ENCODE results near the gene TBC1D1.

TBC1D1 gene

DNA sequence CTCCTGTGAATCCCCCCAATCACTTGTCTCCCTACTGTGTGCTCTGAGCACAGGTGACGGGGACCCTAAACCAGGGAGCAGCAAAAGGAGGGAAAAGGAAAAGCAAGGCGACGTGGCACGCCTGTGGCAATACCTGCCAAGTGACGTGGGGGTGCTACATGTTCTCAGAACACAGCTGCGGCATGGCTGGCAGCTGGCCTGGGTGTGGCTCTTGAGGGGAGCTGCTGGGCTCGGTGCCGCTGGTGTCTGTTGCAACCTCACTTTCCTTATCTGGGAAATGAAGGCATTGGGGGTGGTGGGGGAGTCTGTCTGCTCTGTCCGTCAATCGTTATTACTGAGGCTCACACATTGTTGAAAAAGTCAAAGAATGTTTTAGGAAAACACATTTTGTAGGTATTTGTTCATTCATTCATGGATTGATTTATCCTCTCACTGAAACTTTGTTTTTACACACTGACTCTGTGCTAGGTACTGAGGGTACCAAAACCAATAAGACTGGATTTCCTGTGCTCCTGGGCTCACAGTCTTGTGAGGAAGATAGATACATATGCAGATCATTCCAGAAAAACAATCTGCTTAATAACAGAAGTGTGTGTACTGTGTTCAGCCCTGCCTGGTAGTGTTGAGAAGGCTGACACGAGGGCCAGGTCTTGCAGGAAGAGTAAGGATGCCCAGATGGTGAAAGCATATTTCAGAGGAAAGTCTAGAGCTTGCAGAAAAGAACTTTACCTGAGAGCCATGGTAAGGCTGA is 286.9 kb downstream of the TBC1D1 start:
- Histone ChIP-seq H4K20me1 (ENCODE audit: control insufficient read depth, insufficient read depth, low read depth, low read length) (no peaks in the 10 kb centered on the region), H3K79me2 (ENCODE audit: control insufficient read depth, low read length) (no peaks in the 10 kb centered on the region), H3K36me3 (ENCODE audit: control insufficient read depth, low read length) (no peaks in the 10 kb centered on the region), H3K9me2 (replicated peaks; ENCODE audit: control insufficient read depth, low read length) (no peaks in the 10 kb centered on the region), H3K27ac (ENCODE audit: low read depth, low read length) (no peak overlapping the region), H3K9me3 (ENCODE audit: control insufficient read depth, insufficient read depth, low read length) (no peaks in the 10 kb centered on the region), H3K4me1 (ENCODE audit: control insufficient read depth, low read length) (no peaks in the 10 kb centered on the region), H3K4me2 (ENCODE audit: low read length) (no peak overlapping the region), H3F3A (ENCODE audit: control insufficient read depth, insufficient read depth) (no peaks in the 10 kb centered on the region), H3K27me3 (ENCODE audit: control insufficient read depth, low read length) (peaks cover 40% of the 10 kb centered on the region), H3K4me3 (ENCODE audit: low read length) (no peak overlapping the region)
- TF ChIP-seq EZH2phosphoT487 (IDR thresholded peaks at IDR 0.05; ENCODE audit: borderline replicate concordance, low read length): no peak
- TF ChIP-seq CTCF (IDR thresholded peaks at IDR 0.05; ENCODE audit: low read depth, low read length, poor library complexity, severe bottlenecking): no peak

- no peaks in the 10 kb centered on the region for H4K20me1 ChIP-seq (ENCODE audit: control insufficient read depth, insufficient read depth, low read depth, low read length)
- no peaks in the 10 kb centered on the region for H3F3A ChIP-seq (ENCODE audit: control insufficient read depth, insufficient read depth)
- no peak overlapping the region for H3K4me3 ChIP-seq (ENCODE audit: low read length)
- no peaks in the 10 kb centered on the region for H3K79me2 ChIP-seq (ENCODE audit: control insufficient read depth, low read length)
- H3K9me3 ChIP-seq (ENCODE audit: control insufficient read depth, insufficient read depth, low read length): no peaks in the 10 kb centered on the region
- H3K27ac ChIP-seq (ENCODE audit: low read depth, low read length): no peak overlapping the region
- no peaks in the 10 kb centered on the region for H3K36me3 ChIP-seq (ENCODE audit: control insufficient read depth, low read length)
- no peaks in the 10 kb centered on the region for H3K4me1 ChIP-seq (ENCODE audit: control insufficient read depth, low read length)
- no peak for TF ChIP-seq EZH2phosphoT487 (IDR thresholded peaks at IDR 0.05; ENCODE audit: borderline replicate concordance, low read length)
- TF ChIP-seq CTCF (IDR thresholded peaks at IDR 0.05; ENCODE audit: low read depth, low read length, poor library complexity, severe bottlenecking): no peak
- H3K4me2 ChIP-seq (ENCODE audit: low read length): no peak overlapping the region
- no peaks in the 10 kb centered on the region for H3K9me2 ChIP-seq (replicated peaks; ENCODE audit: control insufficient read depth, low read length)
- H3K27me3 ChIP-seq (ENCODE audit: control insufficient read depth, low read length): peaks cover 33% of the 10 kb centered on the region
Observed at GRCh38 chr4:38178392-38178995, 287.6 kb downstream of the TBC1D1 start.

GRCh38 chr4:38179690-38180377 is 288.9 kb downstream of the TBC1D1 start:
- no peaks in the 10 kb centered on the region for H3K9me2 ChIP-seq (replicated peaks; ENCODE audit: control insufficient read depth, low read length)
- H3K27ac ChIP-seq (ENCODE audit: low read depth, low read length): no peak overlapping the region
- no peak overlapping the region for H3K4me2 ChIP-seq (ENCODE audit: low read length)

More at GRCh38 chr4:38179690-38180377, 288.9 kb downstream of the TBC1D1 start:
- Histone ChIP-seq H3K36me3 (ENCODE audit: control insufficient read depth, low read length) (no peaks in the 10 kb centered on the region), H3K9me3 (ENCODE audit: control insufficient read depth, insufficient read depth, low read length) (no peaks in the 10 kb centered on the region), H3K4me1 (ENCODE audit: control insufficient read depth, low read length) (no peaks in the 10 kb centered on the region), H3F3A (ENCODE audit: control insufficient read depth, insufficient read depth) (no peaks in the 10 kb centered on the region), H4K20me1 (ENCODE audit: control insufficient read depth, insufficient read depth, low read depth, low read length) (no peaks in the 10 kb centered on the region), H3K27me3 (ENCODE audit: control insufficient read depth, low read length) (peaks cover 20% of the 10 kb centered on the region), H3K79me2 (ENCODE audit: control insufficient read depth, low read length) (no peaks in the 10 kb centered on the region), H3K4me3 (ENCODE audit: low read length) (no peak overlapping the region)
- TF ChIP-seq EZH2phosphoT487 (IDR thresholded peaks at IDR 0.05; ENCODE audit: borderline replicate concordance, low read length) (no peak), CTCF (IDR thresholded peaks at IDR 0.05; ENCODE audit: low read depth, low read length, poor library complexity, severe bottlenecking) (peak; percentile 94)

Measured in DOHH2 (cell line).